Gastrocnemius medialis (tissue), 4 donors: Measurements from ENCODE around the gene SPATA7.

Source experiments
- CTCF ChIP-seq, 5 experiments: fragments of 450-650 bp in 3 of 5; fragments of 200-600 bp in 2 of 5; sonication (generic) in 2 of 5; IDR thresholded peaks in 4 of 5; conservative IDR thresholded peaks in 1 of 5; 1 replicate in 4 of 5; 2 replicates in 1 of 5; pipeline ENCODE4 v1.5.1; 2016 to 2019; ENCODE audit warnings: antibody characterized with exemption in 5 of 5, mild to moderate bottlenecking in 3 of 5, moderate library complexity in 3 of 5
- POLR2A ChIP-seq, 2 donors: fragments of 450-650 bp; IDR thresholded peaks; one replicate each; pipeline ENCODE4 v1.6.1; 2017; ENCODE audit warnings: antibody characterized with exemption in 2 of 2, mild to moderate bottlenecking in 2 of 2, moderate library complexity in 2 of 2

- TF ChIP-seq POLR2A (IDR thresholded peaks at IDR 0.05), result no peak
- TF ChIP-seq CTCF (IDR thresholded peaks at IDR 0.05 in 4 of 5, conservative IDR thresholded peaks at IDR 0.05 in 1 of 5), result no peak
Observed at GRCh38 chr14:88369496-88369895, 16.0 kb upstream of the SPATA7 start.
